ENCODE data around the gene LPIN3. TPM values are rescaled to one million over a fixed set of nuclear protein-coding genes. Genes with fewer than 3 reads are reported as not detected.
A peak's percentile ranks its signal among the peaks of the same experiment; 100 is the strongest.
"Not testable (repeated sequence)": the region's sequence is repeated elsewhere in the genome, so short reads cannot be mapped to it uniquely, and the experiment has no call there.

Gene LPIN3, protein sequence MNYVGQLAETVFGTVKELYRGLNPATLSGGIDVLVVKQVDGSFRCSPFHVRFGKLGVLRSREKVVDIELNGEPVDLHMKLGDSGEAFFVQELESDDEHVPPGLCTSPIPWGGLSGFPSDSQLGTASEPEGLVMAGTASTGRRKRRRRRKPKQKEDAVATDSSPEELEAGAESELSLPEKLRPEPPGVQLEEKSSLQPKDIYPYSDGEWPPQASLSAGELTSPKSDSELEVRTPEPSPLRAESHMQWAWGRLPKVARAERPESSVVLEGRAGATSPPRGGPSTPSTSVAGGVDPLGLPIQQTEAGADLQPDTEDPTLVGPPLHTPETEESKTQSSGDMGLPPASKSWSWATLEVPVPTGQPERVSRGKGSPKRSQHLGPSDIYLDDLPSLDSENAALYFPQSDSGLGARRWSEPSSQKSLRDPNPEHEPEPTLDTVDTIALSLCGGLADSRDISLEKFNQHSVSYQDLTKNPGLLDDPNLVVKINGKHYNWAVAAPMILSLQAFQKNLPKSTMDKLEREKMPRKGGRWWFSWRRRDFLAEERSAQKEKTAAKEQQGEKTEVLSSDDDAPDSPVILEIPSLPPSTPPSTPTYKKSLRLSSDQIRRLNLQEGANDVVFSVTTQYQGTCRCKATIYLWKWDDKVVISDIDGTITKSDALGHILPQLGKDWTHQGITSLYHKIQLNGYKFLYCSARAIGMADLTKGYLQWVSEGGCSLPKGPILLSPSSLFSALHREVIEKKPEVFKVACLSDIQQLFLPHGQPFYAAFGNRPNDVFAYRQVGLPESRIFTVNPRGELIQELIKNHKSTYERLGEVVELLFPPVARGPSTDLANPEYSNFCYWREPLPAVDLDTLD
- 10 to 100 TPM; 12.1 to 12.9 TPM for total RNA-seq
- long read RNA-seq, partial matches to known transcripts, result 0 of 2 reads
- long read RNA-seq, other reads (novel, unspliced or antisense), result 2 of 2 reads

DNA sequence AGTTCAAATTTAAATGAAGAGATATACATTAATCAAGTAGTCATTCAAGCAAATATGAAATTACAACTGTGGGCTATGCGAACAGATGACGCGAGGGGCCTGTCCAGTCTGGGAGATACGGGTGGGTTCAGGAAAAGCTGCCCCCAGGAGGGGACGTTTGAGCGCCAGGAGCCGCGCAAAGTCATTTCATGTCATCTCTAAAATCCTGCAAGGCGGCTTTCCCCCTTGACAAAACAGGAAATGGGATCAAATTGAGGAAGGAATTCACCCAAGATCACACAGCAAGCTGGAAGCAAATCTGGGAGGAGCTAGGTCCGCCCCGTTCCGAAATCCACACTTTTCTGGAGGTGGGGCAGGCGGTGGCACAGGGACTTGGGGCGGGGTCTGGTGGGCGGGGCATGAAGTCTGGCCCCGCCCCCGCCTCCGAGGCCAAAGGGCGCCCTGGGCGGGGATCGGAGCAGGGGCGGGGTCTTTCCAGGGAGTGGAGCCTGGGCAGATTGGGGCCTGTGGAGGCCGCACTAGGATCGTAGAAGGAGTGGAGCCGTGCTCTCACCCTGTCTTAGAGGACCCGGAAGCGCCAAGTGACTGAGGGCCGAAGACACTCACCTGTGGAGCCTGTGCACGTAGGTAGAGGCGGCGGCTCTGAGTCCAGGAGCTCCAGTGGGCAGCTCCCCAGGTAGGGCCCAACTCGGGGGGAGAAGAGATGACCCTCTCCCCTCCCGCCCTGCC is at the start of gene LPIN3:
Gene LPIN3, plus strand, starts transcription at position 495 of the 729 bp plus-strand sequence. CDS start 4,983 bp downstream, outside the sequence.
- DNase-seq (peak; percentile 90), ATAC-seq (peak; percentile 97 to 98)
- intact Hi-C loops (cut with DNase I), result loop anchor here (1.0 to 10.0 kb wide), 3 partner anchors 167 to 366 kb away; partner anchors contain the start of gene PLCG1 (in 1 of the 2)

DNA sequence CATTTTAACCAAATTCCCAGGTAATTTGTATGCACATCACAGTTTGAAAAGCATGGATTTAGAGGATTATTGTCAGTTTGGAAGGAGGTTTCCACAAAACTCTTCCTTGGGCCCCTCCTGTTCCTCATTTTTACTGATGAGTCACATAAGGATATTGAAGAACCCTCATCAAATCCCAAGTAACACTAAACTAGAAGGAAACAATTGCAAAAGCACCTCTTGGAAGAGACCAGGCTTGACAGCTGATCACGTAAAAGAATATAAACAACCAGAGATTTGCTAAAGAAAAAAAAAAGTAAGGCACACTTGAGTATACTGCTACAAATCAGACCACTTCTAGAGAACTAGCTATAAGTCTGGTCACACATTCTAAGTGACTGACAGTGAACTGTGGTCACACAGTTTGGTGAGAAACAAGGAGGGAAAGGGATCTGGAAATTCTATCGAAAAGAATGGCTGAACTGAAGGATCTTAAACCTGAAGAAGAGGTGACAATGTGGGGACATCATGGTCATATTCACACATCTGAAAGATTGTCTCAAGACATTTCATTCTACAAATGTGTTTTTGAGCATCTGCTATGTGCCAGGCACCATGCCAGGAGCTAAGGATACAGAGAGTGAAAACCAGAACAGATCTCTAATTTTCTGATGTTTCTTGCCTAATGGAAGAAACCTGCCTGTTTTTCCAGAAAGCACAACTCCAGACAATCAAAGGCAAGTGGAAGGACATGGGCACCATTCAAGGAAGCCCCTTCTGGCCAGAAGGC is 47.2 kb upstream of the LPIN3 start:
- intact Hi-C loops (cut with DNase I), result no loop called here
- ATAC-seq (peak in 1 of 2 donors; percentile 44), DNase-seq (no peak)

DNA sequence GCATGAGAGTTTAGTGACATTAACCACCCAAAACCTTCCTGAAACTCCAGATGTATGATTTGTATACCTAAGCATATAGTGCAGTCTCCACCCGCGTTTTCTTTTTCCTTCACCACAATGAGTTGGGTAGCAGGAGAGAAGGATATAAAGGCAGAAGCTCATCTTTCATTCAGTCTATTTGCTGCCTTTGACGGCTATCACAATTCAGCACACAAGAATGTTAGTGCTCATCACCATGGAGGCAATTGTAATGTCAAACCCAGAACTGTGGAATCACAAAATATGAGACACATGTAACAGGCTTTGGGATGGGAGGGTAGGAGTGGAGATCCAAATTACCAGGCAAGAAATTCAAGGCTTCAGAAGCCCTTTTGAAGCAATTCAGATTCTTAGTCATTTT is 40.7 kb upstream of the LPIN3 start:
- DNase-seq, result no peak
- intact Hi-C loops (cut with DNase I), result no loop called here
- no peak for ATAC-seq

DNA sequence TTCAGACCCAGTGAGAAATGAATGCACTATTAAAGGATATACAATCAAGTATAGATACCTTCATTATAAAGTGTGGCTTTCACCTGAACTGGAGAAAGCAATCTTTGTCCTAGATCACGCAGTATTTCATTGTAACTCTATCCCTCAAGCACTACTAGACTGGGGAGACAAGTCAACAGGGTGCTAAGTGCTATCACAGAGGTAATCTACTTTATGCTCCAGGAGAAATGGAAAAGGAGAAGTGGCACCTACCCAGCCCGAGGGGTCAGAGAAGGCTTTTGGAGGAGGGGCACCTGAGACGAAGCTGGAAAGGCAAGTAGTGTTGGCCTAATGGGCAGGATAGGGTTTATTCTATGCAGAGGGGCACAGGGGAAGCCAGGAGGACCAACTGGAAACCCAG is 40.2 kb upstream of the LPIN3 start:
- no peak for ATAC-seq
- intact Hi-C loops (cut with DNase I), result no loop called here
- no peak for DNase-seq

DNA sequence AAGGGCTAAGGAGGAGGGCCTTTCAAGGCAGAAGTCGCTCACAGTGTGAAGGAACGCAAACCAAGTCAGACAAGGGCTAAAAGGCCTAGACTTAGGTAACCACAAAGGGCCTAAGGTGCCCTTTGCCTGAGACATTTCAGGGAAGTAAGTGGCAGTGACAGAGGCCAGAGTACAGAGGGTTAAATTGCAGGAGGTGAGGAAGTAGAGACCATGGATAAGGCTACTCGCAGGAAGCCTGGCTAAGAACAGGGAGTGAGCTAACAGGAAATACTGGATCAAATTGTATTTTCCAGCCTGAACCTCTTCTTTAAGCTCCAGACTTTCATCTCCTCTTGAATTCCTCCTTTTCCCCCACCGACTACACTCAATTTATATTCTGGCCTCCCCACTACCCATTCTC is 39.7 kb upstream of the LPIN3 start:
- no peak for ATAC-seq
- intact Hi-C loops (cut with DNase I), result no loop called here
- DNase-seq, result no peak

DNA sequence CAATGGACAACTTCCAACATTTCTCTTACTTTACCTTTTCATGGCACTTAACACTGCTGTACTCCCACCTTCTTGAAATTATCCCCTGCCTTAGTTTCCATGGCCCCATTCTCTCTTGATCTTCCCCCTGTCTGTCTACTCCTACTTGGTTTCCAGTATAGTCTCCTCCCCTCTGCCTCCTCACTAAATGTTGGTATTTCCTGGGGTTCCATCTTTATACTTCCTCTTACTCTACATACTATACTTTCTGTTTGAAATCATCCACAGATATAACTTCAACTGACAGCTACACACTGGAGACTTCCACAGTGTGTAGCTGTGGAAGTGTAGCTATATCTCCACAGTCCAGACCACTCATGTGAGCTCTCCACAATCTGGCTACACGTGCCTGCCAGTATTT is 36.6 kb upstream of the LPIN3 start:
- no peak for ATAC-seq
- no peak for DNase-seq
- intact Hi-C loops (cut with DNase I), result no loop called here

DNA sequence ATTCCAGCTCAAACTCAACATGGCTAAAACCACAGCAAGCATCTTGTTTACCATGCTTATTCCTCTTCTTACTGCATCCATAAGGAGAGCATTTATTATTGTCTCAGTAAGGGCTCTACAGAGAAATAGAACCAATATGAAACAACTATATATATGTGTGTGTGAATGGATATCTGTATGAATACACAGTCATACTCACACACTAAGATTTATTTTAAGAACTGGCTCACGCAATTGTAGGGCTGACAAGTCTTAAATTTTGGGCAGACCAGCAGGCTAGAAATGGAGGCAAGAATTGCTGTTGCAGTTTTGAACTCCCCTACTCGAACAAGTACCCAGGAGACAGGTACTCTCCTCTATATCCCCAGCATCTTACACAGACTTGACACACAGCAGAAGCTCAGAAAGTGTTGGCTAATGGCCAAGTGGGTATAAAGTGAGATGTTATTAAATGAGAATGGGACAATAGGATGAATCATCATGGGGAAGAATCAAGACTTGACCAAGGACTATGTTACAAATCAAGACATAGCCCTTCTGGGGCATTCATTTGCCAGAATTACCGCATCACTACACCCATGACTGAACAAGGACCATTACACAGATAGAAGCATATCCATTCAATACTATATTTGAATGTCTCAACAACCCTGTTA is 36.1 kb upstream of the LPIN3 start:
- no peak for DNase-seq
- intact Hi-C loops (cut with DNase I), result no loop called here
- ATAC-seq, result no peak

DNA sequence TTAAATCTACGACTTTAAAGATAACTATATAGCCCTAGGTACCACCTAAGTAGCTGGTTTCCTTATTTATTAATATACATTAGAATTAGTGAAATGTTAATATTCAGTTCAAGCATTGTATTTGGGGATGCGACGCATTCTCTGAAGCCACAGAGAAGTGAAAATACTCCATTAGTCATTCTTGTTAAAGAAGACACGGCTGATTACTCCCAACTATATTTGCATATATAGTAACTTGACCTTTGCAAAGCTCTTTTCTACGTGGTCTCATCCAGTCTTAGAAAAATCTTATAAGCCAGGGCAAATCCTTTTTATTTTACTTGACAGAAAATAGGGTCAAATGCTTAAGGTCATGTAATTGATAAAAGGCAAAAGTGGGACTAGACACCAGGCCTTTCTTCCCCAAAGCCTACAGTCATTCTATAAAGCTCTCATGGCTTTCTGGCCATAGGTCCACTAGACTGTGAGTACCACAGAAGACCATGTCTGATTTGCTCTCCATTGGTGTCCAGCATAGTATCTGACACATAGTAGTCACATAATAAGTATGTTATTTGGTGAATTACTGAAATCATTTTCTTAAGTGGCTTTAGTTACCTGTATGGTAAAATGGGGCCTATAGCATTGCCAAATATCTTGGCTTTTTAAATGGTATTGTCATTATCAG is 34.4 kb upstream of the LPIN3 start:
- ATAC-seq (no peak), DNase-seq (no peak)
- intact Hi-C loops (cut with DNase I), result no loop called here

DNA sequence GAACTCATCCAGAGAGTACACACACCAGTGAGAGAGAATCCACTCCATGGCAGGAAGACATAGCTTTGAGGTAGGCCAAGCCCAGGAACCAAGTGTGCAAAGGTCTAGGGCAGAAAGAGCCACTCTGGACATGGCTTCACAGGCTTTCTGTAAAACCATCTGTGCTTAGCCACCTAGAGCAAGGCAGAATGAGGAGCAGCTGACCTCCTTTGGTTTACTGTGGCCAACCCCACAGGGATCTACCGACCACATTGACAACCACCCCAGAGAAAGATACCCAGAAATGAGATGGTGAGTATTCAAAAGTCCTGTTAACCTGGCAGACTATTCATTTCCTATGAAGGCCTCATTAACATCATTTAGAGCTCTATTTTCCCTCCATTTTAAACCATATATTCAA is 33.6 kb upstream of the LPIN3 start:
- intact Hi-C loops (cut with DNase I), result no loop called here
- DNase-seq (no peak), ATAC-seq (no peak)

DNA sequence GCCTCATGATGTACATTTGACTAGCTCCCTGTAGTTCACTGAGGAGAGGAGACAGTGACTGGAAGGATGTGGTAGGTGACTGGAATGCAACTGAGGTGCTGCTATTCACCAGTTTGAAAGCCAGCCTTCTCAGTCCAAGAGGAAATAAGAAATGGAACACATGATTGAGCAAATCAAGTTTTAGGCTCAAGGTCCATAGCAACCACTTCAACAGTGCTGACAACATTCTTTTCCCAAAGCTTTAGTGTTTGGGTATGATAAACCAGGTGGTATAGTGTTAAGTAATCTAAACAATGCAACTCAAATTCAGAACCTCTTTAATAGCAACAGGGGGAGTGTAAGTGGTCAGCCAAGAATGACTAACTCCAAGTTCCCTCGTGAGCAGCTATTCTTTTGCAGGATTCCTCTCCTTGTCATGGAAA is 32.3 kb upstream of the LPIN3 start:
- DNase-seq (no peak), ATAC-seq (peak; percentile 41 to 54)
- intact Hi-C loops (cut with DNase I), result no loop called here

DNA sequence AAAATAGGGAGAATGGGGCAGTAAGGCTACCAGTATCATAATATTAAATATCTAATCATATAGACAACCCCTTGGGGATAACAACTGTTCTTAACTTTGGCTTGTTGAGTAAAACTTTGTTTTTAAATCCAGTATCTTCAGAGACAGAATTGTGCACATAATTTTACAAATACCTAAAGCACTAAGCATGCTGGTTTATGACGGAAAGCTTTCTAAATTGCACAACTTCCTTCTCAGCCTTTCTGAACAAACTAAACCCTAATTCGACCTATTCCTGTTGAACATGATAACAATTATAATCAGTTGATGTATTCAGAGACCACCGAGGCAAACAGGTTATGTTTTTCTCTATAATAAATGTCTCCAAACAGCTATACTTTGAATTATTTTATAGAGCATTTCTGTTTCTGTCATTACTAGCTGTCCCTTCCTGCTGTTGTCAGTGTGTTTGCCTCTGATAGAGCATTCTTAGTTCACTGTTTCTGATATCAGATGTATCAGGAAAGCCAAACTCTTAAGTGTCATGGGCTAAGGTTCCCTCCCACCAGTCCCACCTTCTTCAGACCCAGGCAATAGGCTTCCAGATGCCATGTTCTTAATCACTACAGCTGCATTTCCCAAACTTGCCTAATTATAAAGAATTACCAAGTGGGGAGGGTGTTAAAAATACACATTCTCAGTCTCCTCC is 31.8 kb upstream of the LPIN3 start:
- DNase-seq (no peak), ATAC-seq (peak in 1 of 2 donors; percentile 41)
- intact Hi-C loops (cut with DNase I), result no loop called here

DNA sequence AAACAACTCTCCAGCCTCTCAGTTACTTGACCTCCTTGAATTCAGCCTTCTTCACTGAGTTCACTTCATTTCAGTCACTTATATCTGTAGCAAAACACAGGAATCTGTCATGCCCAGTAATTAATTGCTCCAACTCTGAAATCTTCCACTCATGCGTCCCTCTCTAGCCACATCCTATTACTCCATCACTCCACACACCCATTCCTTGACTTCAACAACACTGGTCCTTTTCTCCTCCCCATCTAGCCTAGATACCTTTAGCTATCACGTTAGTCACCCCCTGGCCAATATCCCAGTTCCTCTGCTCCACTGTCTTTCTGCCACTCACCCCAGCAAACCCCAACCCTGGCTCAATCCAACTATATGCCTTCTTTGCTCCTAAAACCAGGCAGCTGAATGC is 30.8 kb upstream of the LPIN3 start:
- ATAC-seq, result peak in 1 of 2 donors; percentile 52
- intact Hi-C loops (cut with DNase I), result loop anchor here in 1 of 2 donors (10.0 kb wide), 1 partner anchor 55 kb away; no protein-coding TSS in a partner anchor
- no peak for DNase-seq

DNA sequence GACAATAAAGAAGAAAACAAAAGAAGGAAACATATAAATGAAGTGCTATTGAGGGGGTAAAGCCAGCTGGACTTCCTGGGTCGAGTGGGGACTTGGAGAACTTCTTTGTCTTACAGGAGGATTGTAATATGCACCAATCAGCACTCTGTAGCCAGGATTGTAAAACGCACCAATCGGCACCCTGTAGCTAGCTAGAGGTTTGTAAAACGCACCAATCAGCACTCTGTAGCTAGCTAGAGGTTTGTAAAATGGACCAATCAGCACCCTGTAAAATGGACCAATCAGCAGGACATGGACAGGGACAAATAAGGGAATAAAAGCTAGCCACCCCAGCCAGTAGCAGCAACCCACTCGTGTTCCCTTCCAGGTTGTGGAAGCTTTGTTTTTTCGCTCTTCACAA is 28.6 kb upstream of the LPIN3 start:
- ATAC-seq, DNase-seq: not testable (repeated sequence)
- intact Hi-C loops (cut with DNase I), result loop anchor here in 1 of 2 donors (10.0 kb wide), 1 partner anchor 57 kb away; no protein-coding TSS in a partner anchor

DNA sequence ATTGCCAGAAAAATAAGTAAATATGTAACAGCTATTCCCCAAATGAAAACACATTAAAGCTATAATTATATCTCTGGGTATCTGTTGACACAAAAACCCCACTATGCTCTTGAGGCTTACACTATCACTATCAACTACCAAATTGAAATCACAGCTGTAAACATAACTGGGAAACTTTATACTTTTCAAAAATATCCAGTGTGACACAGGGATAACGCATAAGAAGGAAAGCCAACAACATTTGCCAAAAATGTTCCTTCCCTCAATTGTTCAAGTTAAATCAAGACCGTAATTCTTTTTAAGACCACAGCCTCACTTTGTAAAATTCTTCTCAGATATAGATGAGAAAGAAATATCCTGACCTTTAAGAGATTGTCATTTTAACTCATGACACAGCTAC is 26.2 kb upstream of the LPIN3 start:
- no peak for ATAC-seq
- no peak for DNase-seq
- intact Hi-C loops (cut with DNase I), result loop anchor here in 1 of 2 donors (10.0 kb wide), 1 partner anchor 60 kb away; no protein-coding TSS in a partner anchor

DNA sequence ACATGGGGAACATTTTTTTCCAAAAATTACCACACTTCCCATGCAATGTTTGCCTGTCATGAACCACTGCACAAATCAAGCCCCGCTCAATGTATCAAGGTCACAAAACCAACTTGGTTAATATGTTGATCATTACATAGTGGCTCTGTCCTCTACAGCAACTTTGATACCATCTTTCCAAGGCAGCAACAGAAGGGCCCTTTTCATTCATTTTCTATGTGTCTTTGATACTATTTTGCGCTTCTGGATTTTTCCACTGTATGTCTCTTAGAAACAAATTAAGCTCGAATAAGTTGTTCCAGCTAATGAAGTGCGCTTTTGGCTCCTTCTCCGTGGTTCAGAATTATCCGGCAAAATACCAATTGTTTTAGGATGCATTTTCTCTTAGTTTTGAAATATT is 24.6 kb upstream of the LPIN3 start:
- DNase-seq (no peak), ATAC-seq (no peak)
- intact Hi-C loops (cut with DNase I), result loop anchor here in 1 of 2 donors (5.0 to 10.0 kb wide), 2 partner anchors 61 to 84 kb away; no protein-coding TSS in a partner anchor
